NK-92 treated with Interleukin-12 subunit alpha and Interleukin-12 subunit beta, amount 100 ng/mL, for 24 hours (cell line): ENCODE data around the gene ATAD3B.
"Not testable (repeated sequence)": the region's sequence is repeated elsewhere in the genome, so short reads cannot be mapped to it uniquely, and the experiment has no call there.

Experiments
- DNase-seq: peaks from one replicate; lab custom pipeline; 2025; lab: John Stamatoyannopoulos, UW

The ATAD3B gene, protein sequence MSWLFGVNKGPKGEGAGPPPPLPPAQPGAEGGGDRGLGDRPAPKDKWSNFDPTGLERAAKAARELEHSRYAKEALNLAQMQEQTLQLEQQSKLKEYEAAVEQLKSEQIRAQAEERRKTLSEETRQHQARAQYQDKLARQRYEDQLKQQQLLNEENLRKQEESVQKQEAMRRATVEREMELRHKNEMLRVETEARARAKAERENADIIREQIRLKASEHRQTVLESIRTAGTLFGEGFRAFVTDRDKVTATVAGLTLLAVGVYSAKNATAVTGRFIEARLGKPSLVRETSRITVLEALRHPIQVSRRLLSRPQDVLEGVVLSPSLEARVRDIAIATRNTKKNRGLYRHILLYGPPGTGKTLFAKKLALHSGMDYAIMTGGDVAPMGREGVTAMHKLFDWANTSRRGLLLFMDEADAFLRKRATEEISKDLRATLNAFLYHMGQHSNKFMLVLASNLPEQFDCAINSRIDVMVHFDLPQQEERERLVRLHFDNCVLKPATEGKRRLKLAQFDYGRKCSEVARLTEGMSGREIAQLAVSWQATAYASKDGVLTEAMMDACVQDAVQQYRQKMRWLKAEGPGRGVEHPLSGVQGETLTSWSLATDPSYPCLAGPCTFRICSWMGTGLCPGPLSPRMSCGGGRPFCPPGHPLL

GRCh38 chr1:1471389-1472052 lies at the start of gene ATAD3B:
ATAD3B (plus strand) TSS chr1:1471765; CDS start chr1:1471885, 120 bp downstream.
- peak; percentile 87 for DNase-seq

- no peak for DNase-seq
Observed at GRCh38 chr1:1421907-1422464, 49.6 kb upstream of the ATAD3B start.

- no peak for DNase-seq
Observed at GRCh38 chr1:1422465-1423244, 48.9 kb upstream of the ATAD3B start.

GRCh38 chr1:1423245-1423597 lies 48.3 kb upstream of the ATAD3B start:
- DNase-seq, result no peak

DNA sequence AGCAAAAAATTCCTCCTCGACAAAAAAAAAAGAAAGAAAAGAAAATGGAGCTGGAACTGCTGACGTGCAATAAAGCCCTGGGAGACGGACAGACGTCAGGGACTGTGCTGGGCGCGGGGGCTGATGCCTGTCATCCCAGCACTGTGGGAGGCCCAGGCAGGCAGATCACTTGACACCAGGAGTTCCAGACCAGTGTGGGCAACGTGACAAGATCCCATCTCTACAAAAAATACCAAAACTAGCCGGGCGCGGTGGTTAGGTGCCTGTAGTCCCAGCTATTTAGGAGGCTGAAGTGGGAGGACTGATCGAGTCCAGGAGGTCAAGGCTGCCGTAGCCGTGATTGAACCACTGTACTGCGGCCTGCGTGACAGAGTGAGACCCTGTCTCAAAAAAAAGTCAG lies 46.9 kb upstream of the ATAD3B start:
- DNase-seq, result no peak

DNA sequence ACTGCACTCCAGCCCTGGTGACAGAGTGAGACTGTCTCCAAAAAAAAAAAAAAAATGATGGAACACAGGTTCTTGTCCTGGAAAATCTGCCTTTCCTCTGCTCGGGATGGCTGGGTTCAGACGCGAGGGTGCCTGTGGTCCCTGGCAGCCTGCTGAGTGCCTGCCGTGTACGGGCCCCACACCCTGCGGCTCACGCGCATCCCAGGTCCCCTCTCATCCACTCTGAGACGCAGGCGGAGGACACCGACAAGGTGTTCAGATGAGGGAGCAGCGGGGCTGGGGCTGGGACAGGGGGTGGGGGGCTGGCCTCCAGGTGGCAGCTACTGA lies 46.2 kb upstream of the ATAD3B start:
- no peak for DNase-seq

- no peak for DNase-seq
Observed at GRCh38 chr1:1425753-1426495, 45.6 kb upstream of the ATAD3B start.

GRCh38 chr1:1426496-1427105 lies 45.0 kb upstream of the ATAD3B start:
- DNase-seq, result no peak

- DNase-seq, result no peak
Observed at GRCh38 chr1:1427106-1427819, 44.3 kb upstream of the ATAD3B start.

DNA sequence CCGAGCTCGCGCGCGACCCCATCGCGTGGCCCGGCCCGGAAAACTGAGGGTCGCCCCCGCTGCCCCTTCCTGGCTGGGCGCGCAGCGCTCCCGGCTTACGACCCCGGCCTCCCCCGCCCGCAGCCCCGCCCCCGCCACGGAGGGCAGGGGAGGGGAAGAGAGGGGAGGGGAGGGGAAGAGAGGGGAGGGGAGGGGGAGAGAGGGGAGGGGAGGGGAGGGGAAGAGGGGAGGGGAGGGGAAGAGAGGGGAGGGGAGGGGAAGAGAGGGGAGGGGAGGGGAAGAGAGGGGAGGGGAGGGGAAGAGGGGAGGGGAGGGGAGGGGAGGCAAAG lies 43.8 kb upstream of the ATAD3B start:
- no peak for DNase-seq

GRCh38 chr1:1428174-1428573 lies 43.4 kb upstream of the ATAD3B start:
- no peak for DNase-seq

- DNase-seq, result not testable (repeated sequence)
Observed at GRCh38 chr1:1428967-1429366, 42.6 kb upstream of the ATAD3B start.

GRCh38 chr1:1429671-1430073 lies 41.9 kb upstream of the ATAD3B start:
- no peak for DNase-seq

DNA sequence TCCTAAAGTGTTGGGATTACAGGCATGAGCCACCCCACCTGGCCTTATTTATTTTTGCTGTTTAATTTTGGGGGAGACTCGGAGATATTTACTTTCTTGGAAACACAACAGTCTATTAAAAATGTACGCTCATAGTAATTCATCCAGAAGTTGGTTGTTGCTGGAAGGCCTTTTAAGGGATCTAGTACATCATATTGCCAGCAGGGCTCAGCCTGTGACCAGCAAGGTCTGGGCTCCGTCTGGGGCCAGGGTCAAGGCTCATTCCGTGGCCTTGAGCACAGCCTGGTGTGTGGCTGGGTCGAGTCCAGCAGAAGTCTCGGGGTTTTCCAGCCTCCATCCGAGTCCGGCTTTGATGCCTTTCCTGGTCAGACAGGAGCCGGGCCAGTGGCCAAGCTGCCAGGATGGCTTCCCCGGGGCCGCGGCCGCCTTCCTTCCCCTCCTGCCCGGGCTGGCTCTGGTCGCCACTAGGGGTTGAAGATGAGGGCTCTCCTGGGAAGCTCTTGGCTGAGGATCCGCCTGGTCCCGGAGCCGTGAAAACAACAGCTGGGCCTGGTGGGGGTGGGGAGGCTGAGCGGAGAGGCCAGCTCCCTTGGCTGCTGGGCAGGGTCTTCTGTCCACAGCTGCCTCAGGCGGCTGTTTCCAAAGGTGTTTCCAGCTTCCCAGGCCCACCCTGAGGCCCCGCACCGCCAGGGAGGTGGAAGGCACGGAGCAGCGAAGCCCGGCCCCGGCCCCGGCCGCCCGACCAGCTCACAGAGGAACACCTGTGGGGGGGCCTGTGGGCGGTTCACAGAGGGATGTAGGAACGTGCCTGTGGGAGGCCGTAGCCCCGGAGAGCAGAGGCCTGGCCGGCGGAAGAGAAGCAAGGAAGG lies 41.2 kb upstream of the ATAD3B start:
- DNase-seq, result no peak

- DNase-seq, result no peak
Observed at GRCh38 chr1:1430992-1431844, 40.3 kb upstream of the ATAD3B start.

- no peak for DNase-seq
Observed at GRCh38 chr1:1431845-1432273, 39.7 kb upstream of the ATAD3B start.

DNA sequence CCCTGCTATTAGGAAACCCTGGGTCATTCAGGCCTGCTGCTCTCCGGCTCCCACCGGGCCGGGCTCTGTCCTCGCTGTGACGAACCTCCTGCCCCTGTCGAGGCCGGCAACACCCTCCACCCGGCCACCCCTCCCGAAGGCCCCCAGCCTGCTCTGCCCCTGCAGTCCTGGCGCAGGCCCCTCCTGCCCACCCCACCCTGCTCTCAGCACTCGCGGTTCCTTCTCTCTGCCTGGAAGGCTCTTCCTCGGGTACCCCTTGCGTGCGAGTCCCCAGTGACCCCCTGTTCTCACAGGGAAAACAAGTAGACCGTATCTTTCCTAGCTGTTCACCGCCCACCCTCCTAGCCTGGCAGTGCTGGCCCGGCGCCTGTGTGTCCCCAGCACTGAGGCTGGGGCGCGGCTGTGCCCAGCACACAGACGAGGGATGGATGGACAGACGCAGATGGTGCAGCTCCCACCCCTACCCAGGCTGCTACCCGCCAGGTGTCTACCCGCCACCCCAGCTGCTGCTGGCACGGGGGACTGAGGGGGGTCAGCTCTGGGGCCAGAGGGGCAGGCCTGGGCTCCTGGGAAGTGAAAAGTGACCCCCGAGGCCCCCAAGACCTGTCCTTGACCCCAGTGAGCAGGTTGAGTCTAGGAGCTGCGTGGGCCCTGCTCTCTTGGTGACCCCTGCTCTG lies 39.2 kb upstream of the ATAD3B start:
- no peak for DNase-seq
